DOHH2 (cell line): Measurements from ENCODE around the gene TNRC18.

Source experiments
- EZH2phosphoT487 ChIP-seq: fragments of 200-600 bp; sonication (generic); IDR thresholded peaks from 2 replicates; pipeline ENCODE4 v1.6.1; 2017; ENCODE audit warnings: borderline replicate concordance, mild to moderate bottlenecking, antibody characterized with exemption, low read length, moderate library complexity, mixed read lengths
- TF ChIP-seq, protein P1 (sequence below): fragments of 200-600 bp; sonication (generic); IDR thresholded peaks from one replicate; pipeline ENCODE4 v1.5.1; 2014; ENCODE audit warnings: antibody characterized with exemption, mild to moderate bottlenecking, low read depth, low read length; ENCODE audit not compliant: poor library complexity, severe bottlenecking

- TF ChIP-seq, protein P1, sequence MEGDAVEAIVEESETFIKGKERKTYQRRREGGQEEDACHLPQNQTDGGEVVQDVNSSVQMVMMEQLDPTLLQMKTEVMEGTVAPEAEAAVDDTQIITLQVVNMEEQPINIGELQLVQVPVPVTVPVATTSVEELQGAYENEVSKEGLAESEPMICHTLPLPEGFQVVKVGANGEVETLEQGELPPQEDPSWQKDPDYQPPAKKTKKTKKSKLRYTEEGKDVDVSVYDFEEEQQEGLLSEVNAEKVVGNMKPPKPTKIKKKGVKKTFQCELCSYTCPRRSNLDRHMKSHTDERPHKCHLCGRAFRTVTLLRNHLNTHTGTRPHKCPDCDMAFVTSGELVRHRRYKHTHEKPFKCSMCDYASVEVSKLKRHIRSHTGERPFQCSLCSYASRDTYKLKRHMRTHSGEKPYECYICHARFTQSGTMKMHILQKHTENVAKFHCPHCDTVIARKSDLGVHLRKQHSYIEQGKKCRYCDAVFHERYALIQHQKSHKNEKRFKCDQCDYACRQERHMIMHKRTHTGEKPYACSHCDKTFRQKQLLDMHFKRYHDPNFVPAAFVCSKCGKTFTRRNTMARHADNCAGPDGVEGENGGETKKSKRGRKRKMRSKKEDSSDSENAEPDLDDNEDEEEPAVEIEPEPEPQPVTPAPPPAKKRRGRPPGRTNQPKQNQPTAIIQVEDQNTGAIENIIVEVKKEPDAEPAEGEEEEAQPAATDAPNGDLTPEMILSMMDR, result no peak
- TF ChIP-seq EZH2phosphoT487, result no peak
Measured at GRCh38 chr7:5289355-5289754, 134.3 kb downstream of the TNRC18 start.
